Ovary (tissue), 3 donors: Measurements from ENCODE around the gene XXYLT1.

Source experiments
- EP300 ChIP-seq: sonication (generic); formaldehyde crosslinking; IDR thresholded peaks from one replicate; pipeline ENCODE4 v1.6.1; 2017; ENCODE audit warnings: antibody characterized with exemption
- POLR2A ChIP-seq: fragments of 450-650 bp; IDR thresholded peaks from one replicate; pipeline ENCODE4 v1.6.1; 2017; ENCODE audit warnings: antibody characterized with exemption, mild to moderate bottlenecking, moderate library complexity
- TF ChIP-seq, protein P1 (sequence below), 3 donors: fragments of 450-650 bp in 2 of 3; fragments of 200-600 bp in 1 of 3; IDR thresholded peaks; one replicate each; pipeline versions ENCODE4 v1.5.1 to v1.8.0; 2016 to 2022; ENCODE audit warnings: antibody characterized with exemption in 3 of 3, mild to moderate bottlenecking in 1 of 3
- donor health status: DM: no; HTN: no; CAD: no.

- TF ChIP-seq, protein P1, sequence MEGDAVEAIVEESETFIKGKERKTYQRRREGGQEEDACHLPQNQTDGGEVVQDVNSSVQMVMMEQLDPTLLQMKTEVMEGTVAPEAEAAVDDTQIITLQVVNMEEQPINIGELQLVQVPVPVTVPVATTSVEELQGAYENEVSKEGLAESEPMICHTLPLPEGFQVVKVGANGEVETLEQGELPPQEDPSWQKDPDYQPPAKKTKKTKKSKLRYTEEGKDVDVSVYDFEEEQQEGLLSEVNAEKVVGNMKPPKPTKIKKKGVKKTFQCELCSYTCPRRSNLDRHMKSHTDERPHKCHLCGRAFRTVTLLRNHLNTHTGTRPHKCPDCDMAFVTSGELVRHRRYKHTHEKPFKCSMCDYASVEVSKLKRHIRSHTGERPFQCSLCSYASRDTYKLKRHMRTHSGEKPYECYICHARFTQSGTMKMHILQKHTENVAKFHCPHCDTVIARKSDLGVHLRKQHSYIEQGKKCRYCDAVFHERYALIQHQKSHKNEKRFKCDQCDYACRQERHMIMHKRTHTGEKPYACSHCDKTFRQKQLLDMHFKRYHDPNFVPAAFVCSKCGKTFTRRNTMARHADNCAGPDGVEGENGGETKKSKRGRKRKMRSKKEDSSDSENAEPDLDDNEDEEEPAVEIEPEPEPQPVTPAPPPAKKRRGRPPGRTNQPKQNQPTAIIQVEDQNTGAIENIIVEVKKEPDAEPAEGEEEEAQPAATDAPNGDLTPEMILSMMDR (IDR thresholded peaks at IDR 0.05): no peak
- TF ChIP-seq POLR2A (no peak), EP300 (no peak)
Measured at GRCh38 chr3:195248281-195248680, 22.7 kb downstream of the XXYLT1 start.
